H9 (cell line): ENCODE data around the gene CD7. TPM values are rescaled to one million over a fixed set of nuclear protein-coding genes. Genes with fewer than 3 reads are reported as not detected.
"Not testable (repeated sequence)": the region's sequence is repeated elsewhere in the genome, so short reads cannot be mapped to it uniquely, and the experiment has no call there.

Experiments used
- DNase-seq: peaks from one replicate; pipeline ENCODE4 v3.0.0-alpha.2; 2017
- H2AFZ ChIP-seq: one replicate; pipeline ENCODE4 v1.6.1; 2013; ENCODE audit warnings: mild to moderate bottlenecking, low read length, control low read depth, moderate library complexity
- H2AK5ac ChIP-seq: 2 replicates; pipeline ENCODE4 v1.6.1; 2013; ENCODE audit warnings: low read length, control low read depth, mixed read lengths; ENCODE audit not compliant: insufficient read length
- H2BK120ac ChIP-seq: one replicate; pipeline ENCODE4 v1.6.1; 2013; ENCODE audit warnings: low read depth, mild to moderate bottlenecking, low read length, control low read depth, inconsistent platforms; ENCODE audit not compliant: poor library complexity, severe bottlenecking
- H2BK12ac ChIP-seq: 2 replicates; pipeline ENCODE4 v1.6.1; 2013; ENCODE audit warnings: low read length, control low read depth, mixed read lengths, low read depth; ENCODE audit not compliant: insufficient read length
- H2BK15ac ChIP-seq: 2 replicates; pipeline ENCODE4 v1.6.1; 2013; ENCODE audit warnings: low read depth, low read length, control low read depth
- H2BK20ac ChIP-seq: one replicate; pipeline ENCODE4 v1.6.1; 2013; ENCODE audit warnings: low read depth, mild to moderate bottlenecking, low read length, control low read depth, inconsistent platforms; ENCODE audit not compliant: poor library complexity, severe bottlenecking
- H2BK5ac ChIP-seq: 2 replicates; pipeline ENCODE4 v1.6.1; 2013; ENCODE audit warnings: low read length, control low read depth, mixed read lengths; ENCODE audit not compliant: insufficient read length
- H3K14ac ChIP-seq: 2 replicates; pipeline ENCODE4 v1.6.1; 2013; ENCODE audit warnings: low read length, control low read depth; ENCODE audit not compliant: insufficient read depth
- H3K18ac ChIP-seq: 2 replicates; pipeline ENCODE4 v1.6.1; 2013; ENCODE audit warnings: low read depth, mild to moderate bottlenecking, mixed read lengths, low read length, control low read depth; ENCODE audit not compliant: insufficient read length
- H3K23ac ChIP-seq: 2 replicates; pipeline ENCODE4 v1.6.1; 2013; ENCODE audit warnings: low read length, control low read depth, mixed read lengths, low read depth; ENCODE audit not compliant: insufficient read length
- H3K23me2 ChIP-seq: 2 replicates; pipeline ENCODE4 v1.6.1; 2013; ENCODE audit warnings: low read depth, mild to moderate bottlenecking, mixed read lengths, low read length, control low read depth; ENCODE audit not compliant: insufficient read length, poor library complexity, severe bottlenecking
- H3K27ac ChIP-seq: 2 replicates; pipeline ENCODE4 v1.5.1; 2013; ENCODE audit warnings: low read length, control low read depth, mixed read lengths, low read depth; ENCODE audit not compliant: insufficient read length
- H3K27me3 ChIP-seq: 2 replicates; pipeline ENCODE4 v1.6.1; 2013; ENCODE audit warnings: low read length, control low read depth, inconsistent platforms; ENCODE audit not compliant: insufficient read depth
- H3K4ac ChIP-seq: 2 replicates; pipeline ENCODE4 v1.6.1; 2013; ENCODE audit warnings: low read depth, mild to moderate bottlenecking, control low read depth, inconsistent platforms, low read length, moderate library complexity
- H3K4me1 ChIP-seq: 2 replicates; pipeline ENCODE4 v1.6.1; 2013; ENCODE audit warnings: low read length, control low read depth, inconsistent platforms; ENCODE audit not compliant: insufficient read depth
- H3K4me2 ChIP-seq: 2 replicates; pipeline ENCODE4 v1.6.1; 2013; ENCODE audit warnings: low read length, control low read depth, mixed read lengths; ENCODE audit not compliant: insufficient read length, insufficient read depth
- H3K56ac ChIP-seq: 2 replicates; pipeline ENCODE4 v1.6.1; 2013; ENCODE audit warnings: low read depth, mild to moderate bottlenecking, mixed read lengths, low read length, control low read depth; ENCODE audit not compliant: insufficient read length
- H3K79me1 ChIP-seq: 2 replicates; pipeline ENCODE4 v1.6.1; 2013; ENCODE audit warnings: low read depth, mild to moderate bottlenecking, moderate library complexity, low read length, control low read depth, inconsistent platforms; ENCODE audit not compliant: insufficient read depth, poor library complexity, severe bottlenecking
- H3K79me2 ChIP-seq: 2 replicates; pipeline ENCODE4 v1.6.1; 2013; ENCODE audit warnings: low read length, control low read depth, inconsistent platforms; ENCODE audit not compliant: insufficient read depth
- H3K9ac ChIP-seq: 2 replicates; pipeline ENCODE4 v1.6.1; 2013; ENCODE audit warnings: low read length, control low read depth, mixed read lengths; ENCODE audit not compliant: insufficient read length; ENCODE audit errors: extremely low read depth
- H3K9me3 ChIP-seq: one replicate; pipeline ENCODE4 v1.6.1; 2013; ENCODE audit warnings: low read depth, low read length, inconsistent platforms; ENCODE audit not compliant: control insufficient read depth
- H3T11ph ChIP-seq: one replicate; pipeline ENCODE4 v1.6.1; 2013; ENCODE audit warnings: mild to moderate bottlenecking, low read length, control low read depth, inconsistent platforms
- H4K20me1 ChIP-seq: one replicate; pipeline ENCODE4 v1.6.1; 2013; ENCODE audit not compliant: control insufficient read depth, insufficient read length, insufficient read depth
- H4K5ac ChIP-seq: 2 replicates; pipeline ENCODE4 v1.6.1; 2013; ENCODE audit warnings: low read depth, mild to moderate bottlenecking, mixed read lengths, low read length, control low read depth; ENCODE audit not compliant: insufficient read length
- H4K8ac ChIP-seq: replicated peaks from 2 replicates; pipeline ENCODE4 v1.6.1; 2013; ENCODE audit warnings: low read length, control low read depth, mixed read lengths, low read depth; ENCODE audit not compliant: insufficient read length
- H4K91ac ChIP-seq: 2 replicates; pipeline ENCODE4 v1.6.1; 2013; ENCODE audit warnings: low read depth, mild to moderate bottlenecking, moderate library complexity, mixed read lengths, low read length, control low read depth; ENCODE audit not compliant: insufficient read length
- H3K27ac Mint-ChIP-seq, 3 experiments: 2 replicates in 2 of 3; 3 replicates in 1 of 3; pipeline ENCODE4 v1.8.0; 2020 to 2021; ENCODE audit warnings: mixed read lengths in 3 of 3, mild to moderate bottlenecking in 1 of 3, moderate library complexity in 1 of 3
- H3K27me3 Mint-ChIP-seq: 2 replicates; pipeline ENCODE4 v1.8.0; 2021; ENCODE audit warnings: low read depth, mild to moderate bottlenecking, moderate library complexity, mixed read lengths
- H3K36me3 Mint-ChIP-seq, 3 experiments: 2 replicates in 2 of 3; 3 replicates in 1 of 3; pipeline ENCODE4 v1.8.0; 2020 to 2021; ENCODE audit warnings: low read depth in 3 of 3, mixed read lengths in 3 of 3; ENCODE audit not compliant: insufficient read depth in 1 of 3
- H3K4me1 Mint-ChIP-seq, 2 experiments: 2 replicates each; pipeline ENCODE4 v1.8.0; 2020; ENCODE audit warnings: mixed read lengths in 2 of 2
- H3K4me3 Mint-ChIP-seq, 2 experiments: 2 replicates in 1 of 2; 3 replicates in 1 of 2; pipeline ENCODE4 v1.8.0; 2020 to 2021; ENCODE audit warnings: mild to moderate bottlenecking in 2 of 2, mixed read lengths in 2 of 2, moderate library complexity in 1 of 2
- H3K9me3 Mint-ChIP-seq, 2 experiments: 2 replicates in 1 of 2; 3 replicates in 1 of 2; pipeline ENCODE4 v1.8.0; 2020; ENCODE audit warnings: mild to moderate bottlenecking in 2 of 2, mixed read lengths in 2 of 2, moderate library complexity in 1 of 2
- WGBS: extraction: QIAGEN DNeasy Blood & Tissue Kit; methylation state at CpG from one replicate; pipeline ENCODE4 v1.1.7; 2013; ENCODE audit warnings: missing lambda C conversion rate, low lambda C conversion rate, mixed read lengths; ENCODE audit not compliant: insufficient read length; ENCODE audit errors: extremely low coverage; 5-methylcytosine and 5-hydroxymethylcytosine counted together
- total RNA-seq: library from RNA; stranded (reverse); gene quantifications from 2 replicates; pipeline ENCODE4 v1.2.1, GENCODE V29; 2021
- TF ChIP-seq, protein P1 (sequence below): fragments of 200-600 bp; sonication (generic); conservative IDR thresholded peaks from 3 replicates; pipeline ENCODE4 v1.8.0; 2021; ENCODE audit warnings: antibody characterized with exemption, mild to moderate bottlenecking

CD7 gene
- total RNA-seq, 1 experiment from 2014 or later = 0.35 TPM

- H3T11ph ChIP-seq = no peak overlapping the region
- no peak overlapping the region for H4K91ac ChIP-seq
- H3K79me2 ChIP-seq = no peaks in the 10 kb centered on the region
- no peaks in the 10 kb centered on the region for H3K23me2 ChIP-seq
- H4K8ac ChIP-seq = no peak overlapping the region
- TF ChIP-seq, protein P1, sequence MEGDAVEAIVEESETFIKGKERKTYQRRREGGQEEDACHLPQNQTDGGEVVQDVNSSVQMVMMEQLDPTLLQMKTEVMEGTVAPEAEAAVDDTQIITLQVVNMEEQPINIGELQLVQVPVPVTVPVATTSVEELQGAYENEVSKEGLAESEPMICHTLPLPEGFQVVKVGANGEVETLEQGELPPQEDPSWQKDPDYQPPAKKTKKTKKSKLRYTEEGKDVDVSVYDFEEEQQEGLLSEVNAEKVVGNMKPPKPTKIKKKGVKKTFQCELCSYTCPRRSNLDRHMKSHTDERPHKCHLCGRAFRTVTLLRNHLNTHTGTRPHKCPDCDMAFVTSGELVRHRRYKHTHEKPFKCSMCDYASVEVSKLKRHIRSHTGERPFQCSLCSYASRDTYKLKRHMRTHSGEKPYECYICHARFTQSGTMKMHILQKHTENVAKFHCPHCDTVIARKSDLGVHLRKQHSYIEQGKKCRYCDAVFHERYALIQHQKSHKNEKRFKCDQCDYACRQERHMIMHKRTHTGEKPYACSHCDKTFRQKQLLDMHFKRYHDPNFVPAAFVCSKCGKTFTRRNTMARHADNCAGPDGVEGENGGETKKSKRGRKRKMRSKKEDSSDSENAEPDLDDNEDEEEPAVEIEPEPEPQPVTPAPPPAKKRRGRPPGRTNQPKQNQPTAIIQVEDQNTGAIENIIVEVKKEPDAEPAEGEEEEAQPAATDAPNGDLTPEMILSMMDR = no peak
- no peak overlapping the region for H3K4me2 ChIP-seq
- no peak overlapping the region for H3K18ac ChIP-seq
- no peak overlapping the region for H3K27ac ChIP-seq
- H4K5ac ChIP-seq = no peak overlapping the region
- no peak overlapping the region for H3K23ac ChIP-seq
- no peaks in the 10 kb centered on the region for H3K4me1 ChIP-seq
- no peaks in the 10 kb centered on the region for H4K20me1 ChIP-seq
- Mint-ChIP-seq H3K36me3 (no peaks in the 10 kb centered on the region), H3K9me3 (no peaks in the 10 kb centered on the region), H3K27ac (no peak overlapping the region), H3K27me3 (peaks cover 14% of the 10 kb centered on the region), H3K4me3 (no peak overlapping the region), H3K4me1 (peaks cover 4 to 10% of the 10 kb centered on the region in 2 experiments)
- H3K79me1 ChIP-seq = no peaks in the 10 kb centered on the region
- no peak overlapping the region for H2BK120ac ChIP-seq
- no peak overlapping the region for H2AFZ ChIP-seq
- H2BK12ac ChIP-seq = no peak overlapping the region
- no peak overlapping the region for H2BK15ac ChIP-seq
- no peak overlapping the region for H3K9ac ChIP-seq
- no peak overlapping the region for H2BK5ac ChIP-seq
- H3K4ac ChIP-seq = no peak overlapping the region
- H2AK5ac ChIP-seq = no peak overlapping the region
- H3K14ac ChIP-seq = no peak overlapping the region
- DNase-seq = no peak
- H2BK20ac ChIP-seq = no peak overlapping the region
- H3K56ac ChIP-seq = no peak overlapping the region
- no peaks in the 10 kb centered on the region for H3K27me3 ChIP-seq
- no peaks in the 10 kb centered on the region for H3K9me3 ChIP-seq
- no CpG with 5 or more reads among the region's 9 CpGs for WGBS
Measured at GRCh38 chr17:82348434-82348833, 31.0 kb upstream of the CD7 start.

DNA sequence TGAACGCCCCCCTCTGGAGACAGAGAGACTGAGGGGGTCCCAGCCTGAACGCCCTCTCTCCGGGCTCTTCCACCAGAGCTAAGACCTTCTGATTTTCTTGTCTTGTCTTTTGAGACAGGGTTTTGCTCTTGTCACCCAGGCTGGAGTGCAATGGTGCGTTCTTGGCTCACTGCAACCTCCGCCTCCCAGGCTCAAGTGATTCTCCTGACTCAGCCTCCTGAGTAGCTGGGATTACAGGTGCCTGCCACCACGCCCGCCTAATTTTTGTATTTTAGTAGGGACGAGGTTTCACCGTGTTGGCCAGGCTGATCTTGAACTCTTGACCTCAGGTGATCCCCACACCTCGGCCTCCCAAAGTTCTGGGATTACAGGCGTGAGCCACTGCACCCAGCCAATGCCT lies 30.6 kb upstream of the CD7 start:
- not testable (repeated sequence) for H3K14ac ChIP-seq, H2BK120ac ChIP-seq, H3K27ac ChIP-seq, H3K4me3 Mint-ChIP-seq, H3K79me1 ChIP-seq, H2BK15ac ChIP-seq, H3K18ac ChIP-seq, H2AFZ ChIP-seq, H3K79me2 ChIP-seq, H3K4me2 ChIP-seq, H3K9me3 Mint-ChIP-seq, H3K9me3 ChIP-seq, H2BK20ac ChIP-seq, H2BK5ac ChIP-seq, H4K91ac ChIP-seq, H4K5ac ChIP-seq, H3K23me2 ChIP-seq, H3K27me3 ChIP-seq, H2BK12ac ChIP-seq, H3K36me3 Mint-ChIP-seq, H3K56ac ChIP-seq, H3K4ac ChIP-seq, DNase-seq, H3K23ac ChIP-seq, H4K8ac ChIP-seq, H3K4me1 ChIP-seq, H3K9ac ChIP-seq, H4K20me1 ChIP-seq, H3K27ac Mint-ChIP-seq, H2AK5ac ChIP-seq, H3T11ph ChIP-seq
- no CpG with 5 or more reads among the region's 11 CpGs for WGBS
- Mint-ChIP-seq H3K4me1 (peaks cover 4 to 13% of the 10 kb centered on the region in 2 experiments), H3K27me3 (peaks cover 18% of the 10 kb centered on the region)
